Esophagus muscularis mucosa (tissue), 4 donors: ENCODE data around the gene CYB561. TPM values are rescaled to one million over a fixed set of nuclear protein-coding genes. Genes with fewer than 3 reads are reported as not detected.

Experiments used
- DNase-seq: peaks from one replicate; pipeline ENCODE4 v3.0.0-alpha.2; 2017; ENCODE audit errors: extremely low spot score
- H3K27ac ChIP-seq, 4 donors: fragments of 200-600 bp; sonication (generic); replicated peaks in 1 of 4; 1 replicate in 3 of 4; 2 replicates in 1 of 4; pipeline ENCODE4 v1.5.1; 2016 to 2019; ENCODE audit warnings: mild to moderate bottlenecking in 1 of 4
- H3K27me3 ChIP-seq, 4 donors: fragments of 200-600 bp; sonication (generic); one replicate each; pipeline versions ENCODE4 v1.5.1 to v1.6.0; 2016 to 2019
- H3K36me3 ChIP-seq, 4 donors: fragments of 200-600 bp; sonication (generic); one replicate each; pipeline ENCODE4 v1.5.1; 2016 to 2019
- H3K4me1 ChIP-seq, 4 donors: fragments of 200-600 bp; sonication (generic); one replicate each; pipeline ENCODE4 v1.5.1; 2016 to 2019
- H3K4me3 ChIP-seq, 4 donors: fragments of 200-600 bp; sonication (generic); 1 replicate in 2 of 4; 2 replicates in 2 of 4; pipeline ENCODE4 v1.5.1; 2016 to 2019; ENCODE audit warnings: mild to moderate bottlenecking in 4 of 4, moderate library complexity in 1 of 4
- H3K9me3 ChIP-seq, 4 donors: fragments of 200-600 bp; sonication (generic); 1 replicate in 3 of 4; 2 replicates in 1 of 4; pipeline ENCODE4 v1.5.1; 2016 to 2019
- CTCF ChIP-seq, 3 experiments: fragments of 200-600 bp in 2 of 3; fragments of 450-650 bp in 1 of 3; sonication (generic) in 2 of 3; IDR thresholded peaks; one replicate each; pipeline ENCODE4 v1.5.1; 2017 to 2019; ENCODE audit warnings: antibody characterized with exemption in 3 of 3, mild to moderate bottlenecking in 2 of 3, moderate library complexity in 1 of 3
- EP300 ChIP-seq: sonication (generic); formaldehyde crosslinking; IDR thresholded peaks from one replicate; pipeline ENCODE4 v1.6.1; 2017; ENCODE audit warnings: antibody characterized with exemption
- POLR2A ChIP-seq: fragments of 450-650 bp; IDR thresholded peaks from one replicate; pipeline ENCODE4 v1.6.1; 2017; ENCODE audit warnings: antibody characterized with exemption, moderate library complexity, mild to moderate bottlenecking, low read depth
- POLR2AphosphoS5 ChIP-seq, 2 donors: sonication (generic); formaldehyde crosslinking; IDR thresholded peaks; one replicate each; pipeline ENCODE4 v1.6.1; 2017; ENCODE audit warnings: antibody characterized with exemption in 2 of 2
- WGBS: methylation state at CpG from one replicate; pipeline ENCODE4 v1.1.5; 2018; 5-methylcytosine and 5-hydroxymethylcytosine counted together
- intact Hi-C: fragments of 100-400 bp; cut with DNase I; formaldehyde crosslinking; loops from one replicate; pipeline ENCODE4 v1.15.1; 2023
- small RNA-seq, 3 donors: library from RNA; depleted of rRNA; stranded (forward); fragments of <200 nt; gene quantifications; one replicate each; pipeline ENCODE3, GENCODE V24; 2016
- total RNA-seq, 4 donors: library from RNA; depleted of rRNA; stranded (reverse); fragments of >200 nt; gene quantifications; one replicate each; pipeline versions ENCODE4 v1.1.0 to v1.2.1, GENCODE V29; 2016

Gene CYB561
- total RNA-seq, 4 donors from 2014 or later = 8.8 to 17.0 (median 13.2) TPM

GRCh38 chr17:63387656-63388340, 58.3 kb downstream of the CYB561 start:
- no peak overlapping the region for H3K27ac ChIP-seq
- H3K4me3 ChIP-seq = no peak overlapping the region
- no peak for TF ChIP-seq EP300
- TF ChIP-seq POLR2AphosphoS5 (IDR thresholded peaks at IDR 0.05) = no peak
- TF ChIP-seq POLR2A = no peak
- no peak for TF ChIP-seq CTCF (IDR thresholded peaks at IDR 0.05)
- peaks cover 3 to 21% (median 12%) of the 10 kb centered on the region in 4 donors for H3K36me3 ChIP-seq
- intact Hi-C loops = no loop called here
- peaks cover 0 to 7% (median 3%) of the 10 kb centered on the region in 4 donors for H3K4me1 ChIP-seq
- DNase-seq = no peak
- 85% methylated on average over 4 of the region's 4 CpGs for WGBS
- H3K27me3 ChIP-seq = no peaks in the 10 kb centered on the region
- no peaks in the 10 kb centered on the region for H3K9me3 ChIP-seq

GRCh38 chr17:63382826-63383225, 63.3 kb downstream of the CYB561 start:
- Histone ChIP-seq H3K36me3 (peaks cover 0 to 15% (median 3%) of the 10 kb centered on the region in 4 donors), H3K9me3 (no peaks in the 10 kb centered on the region), H3K27me3 (no peaks in the 10 kb centered on the region), H3K4me1 (peaks cover 0 to 11% (median 1%) of the 10 kb centered on the region in 4 donors), H3K4me3 (no peak overlapping the region), H3K27ac (no peak overlapping the region)
- DNase-seq = no peak
- intact Hi-C loops = no loop called here
- TF ChIP-seq EP300 (no peak), POLR2A (no peak), CTCF (IDR thresholded peaks at IDR 0.05) (no peak), POLR2AphosphoS5 (IDR thresholded peaks at IDR 0.05) (no peak)

Small RNAs within 50 kb of the gene (small RNA-seq; reads per million reads assigned to genes)
- 0 reads per million in 3 donors for gene AC005828.6

Other genes with a start within 250 kb of the CYB561 start
- gene ACE, start 30.8 kb upstream of the CYB561 start, total RNA-seq = 1 to 10 TPM; 2.5 to 9.6 (median 4.9) TPM
- gene KCNH6, start 77.1 kb upstream of the CYB561 start, total RNA-seq = not detected
- gene DCAF7, start 104.2 kb upstream of the CYB561 start, total RNA-seq = 10 to 100 TPM; 24.9 to 45.2 (median 34.2) TPM
- gene TACO1, start 154.6 kb upstream of the CYB561 start, total RNA-seq = 10 to 100 TPM in 3 of 4 donors, 1 to 10 TPM in 1; 9.4 to 35.0 (median 14.8) TPM
- 100 to 1,000 TPM in 1 of 4 donors, 10 to 100 TPM in 3; 67.7 to 132 (median 86.6) TPM for gene MAP3K3, start 176.1 kb upstream of the CYB561 start, total RNA-seq